Measurements from ENCODE around the gene PCDH9.

GRCh38 chr13:67091603-67092002 is 138.5 kb downstream of the PCDH9 start:
- TF ChIP-seq POLR2AphosphoS5 (IDR thresholded peaks at IDR 0.05; ENCODE audit: low read depth, low read length) (no peak), POLR2A (IDR thresholded peaks at IDR 0.05; ENCODE audit: low read depth, low read length) (no peak), TAF1 (IDR thresholded peaks at IDR 0.05; ENCODE audit: borderline replicate concordance, low read depth, low read length) (no peak)
